Measurements from ENCODE around the gene WBP2. TPM values are rescaled to one million over a fixed set of nuclear protein-coding genes. Genes with fewer than 3 reads are reported as not detected.

Gene WBP2
- total and polyA plus RNA-seq, 2 of the 13 experiments (the other 11 are each of a cell fraction or from before 2014, with no cell fraction given), result 29.2 to 29.5 TPM

GRCh38 chr17:75895370-75896155 is 40.4 kb upstream of the WBP2 start (continued):
- TF ChIP-seq, protein P1, sequence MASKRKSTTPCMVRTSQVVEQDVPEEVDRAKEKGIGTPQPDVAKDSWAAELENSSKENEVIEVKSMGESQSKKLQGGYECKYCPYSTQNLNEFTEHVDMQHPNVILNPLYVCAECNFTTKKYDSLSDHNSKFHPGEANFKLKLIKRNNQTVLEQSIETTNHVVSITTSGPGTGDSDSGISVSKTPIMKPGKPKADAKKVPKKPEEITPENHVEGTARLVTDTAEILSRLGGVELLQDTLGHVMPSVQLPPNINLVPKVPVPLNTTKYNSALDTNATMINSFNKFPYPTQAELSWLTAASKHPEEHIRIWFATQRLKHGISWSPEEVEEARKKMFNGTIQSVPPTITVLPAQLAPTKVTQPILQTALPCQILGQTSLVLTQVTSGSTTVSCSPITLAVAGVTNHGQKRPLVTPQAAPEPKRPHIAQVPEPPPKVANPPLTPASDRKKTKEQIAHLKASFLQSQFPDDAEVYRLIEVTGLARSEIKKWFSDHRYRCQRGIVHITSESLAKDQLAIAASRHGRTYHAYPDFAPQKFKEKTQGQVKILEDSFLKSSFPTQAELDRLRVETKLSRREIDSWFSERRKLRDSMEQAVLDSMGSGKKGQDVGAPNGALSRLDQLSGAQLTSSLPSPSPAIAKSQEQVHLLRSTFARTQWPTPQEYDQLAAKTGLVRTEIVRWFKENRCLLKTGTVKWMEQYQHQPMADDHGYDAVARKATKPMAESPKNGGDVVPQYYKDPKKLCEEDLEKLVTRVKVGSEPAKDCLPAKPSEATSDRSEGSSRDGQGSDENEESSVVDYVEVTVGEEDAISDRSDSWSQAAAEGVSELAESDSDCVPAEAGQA (IDR thresholded peaks at IDR 0.05; ENCODE audit: low read depth), result no peak
- TF ChIP-seq, protein P1 (CRISPR knock-in tag; IDR thresholded peaks at IDR 0.05; ENCODE audit: borderline replicate concordance), result no peak
- TF ChIP-seq ZNF468 (CRISPR knock-in tag; IDR thresholded peaks at IDR 0.05) (peak; percentile 61; the same call in 1 of the 2 replicates), ZBTB7B (CRISPR knock-in tag; IDR thresholded peaks at IDR 0.05) (peak; percentile 60; the same call in 1 of the 2 replicates), KDM5B (CRISPR knock-in tag; IDR thresholded peaks at IDR 0.05; ENCODE audit: borderline replicate concordance) (peak; percentile 34; the same call in 1 of the 2 replicates), JDP2 (CRISPR knock-in tag; IDR thresholded peaks at IDR 0.05; ENCODE audit: borderline replicate concordance) (no peak), ZNF329 (CRISPR knock-in tag; IDR thresholded peaks at IDR 0.05; ENCODE audit: low read depth) (no peak)
- TF ChIP-seq, protein P2, sequence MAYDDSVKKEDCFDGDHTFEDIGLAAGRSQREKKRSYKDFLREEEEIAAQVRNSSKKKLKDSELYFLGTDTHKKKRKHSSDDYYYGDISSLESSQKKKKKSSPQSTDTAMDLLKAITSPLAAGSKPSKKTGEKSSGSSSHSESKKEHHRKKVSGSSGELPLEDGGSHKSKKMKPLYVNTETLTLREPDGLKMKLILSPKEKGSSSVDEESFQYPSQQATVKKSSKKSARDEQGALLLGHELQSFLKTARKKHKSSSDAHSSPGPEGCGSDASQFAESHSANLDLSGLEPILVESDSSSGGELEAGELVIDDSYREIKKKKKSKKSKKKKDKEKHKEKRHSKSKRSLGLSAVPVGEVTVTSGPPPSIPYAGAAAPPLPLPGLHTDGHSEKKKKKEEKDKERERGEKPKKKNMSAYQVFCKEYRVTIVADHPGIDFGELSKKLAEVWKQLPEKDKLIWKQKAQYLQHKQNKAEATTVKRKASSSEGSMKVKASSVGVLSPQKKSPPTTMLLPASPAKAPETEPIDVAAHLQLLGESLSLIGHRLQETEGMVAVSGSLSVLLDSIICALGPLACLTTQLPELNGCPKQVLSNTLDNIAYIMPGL (CRISPR knock-in tag; IDR thresholded peaks at IDR 0.05; ENCODE audit: borderline replicate concordance in 1 of 2, low read depth in 1 of 2), result peak in 1 of 2 experiments; percentile 10; a peak in 2 of 4 replicates
- TF ChIP-seq, protein P3, sequence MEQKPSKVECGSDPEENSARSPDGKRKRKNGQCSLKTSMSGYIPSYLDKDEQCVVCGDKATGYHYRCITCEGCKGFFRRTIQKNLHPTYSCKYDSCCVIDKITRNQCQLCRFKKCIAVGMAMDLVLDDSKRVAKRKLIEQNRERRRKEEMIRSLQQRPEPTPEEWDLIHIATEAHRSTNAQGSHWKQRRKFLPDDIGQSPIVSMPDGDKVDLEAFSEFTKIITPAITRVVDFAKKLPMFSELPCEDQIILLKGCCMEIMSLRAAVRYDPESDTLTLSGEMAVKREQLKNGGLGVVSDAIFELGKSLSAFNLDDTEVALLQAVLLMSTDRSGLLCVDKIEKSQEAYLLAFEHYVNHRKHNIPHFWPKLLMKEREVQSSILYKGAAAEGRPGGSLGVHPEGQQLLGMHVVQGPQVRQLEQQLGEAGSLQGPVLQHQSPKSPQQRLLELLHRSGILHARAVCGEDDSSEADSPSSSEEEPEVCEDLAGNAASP (CRISPR knock-in tag; IDR thresholded peaks at IDR 0.05; ENCODE audit: borderline replicate concordance), result no peak

All from HepG2 (cell line).